Measurements from ENCODE around the gene CBS. TPM values are rescaled to one million over a fixed set of nuclear protein-coding genes. Genes with fewer than 3 reads are reported as not detected.
A peak's percentile ranks its signal among the peaks of the same experiment; 100 is the strongest.
"Not testable (repeated sequence)": the region's sequence is repeated elsewhere in the genome, so short reads cannot be mapped to it uniquely, and the experiment has no call there.

Gene CBS
- total and polyA plus RNA-seq, 3 donors from 2014 or later, result 5.4 to 37.2 (median 8.0) TPM

DNA sequence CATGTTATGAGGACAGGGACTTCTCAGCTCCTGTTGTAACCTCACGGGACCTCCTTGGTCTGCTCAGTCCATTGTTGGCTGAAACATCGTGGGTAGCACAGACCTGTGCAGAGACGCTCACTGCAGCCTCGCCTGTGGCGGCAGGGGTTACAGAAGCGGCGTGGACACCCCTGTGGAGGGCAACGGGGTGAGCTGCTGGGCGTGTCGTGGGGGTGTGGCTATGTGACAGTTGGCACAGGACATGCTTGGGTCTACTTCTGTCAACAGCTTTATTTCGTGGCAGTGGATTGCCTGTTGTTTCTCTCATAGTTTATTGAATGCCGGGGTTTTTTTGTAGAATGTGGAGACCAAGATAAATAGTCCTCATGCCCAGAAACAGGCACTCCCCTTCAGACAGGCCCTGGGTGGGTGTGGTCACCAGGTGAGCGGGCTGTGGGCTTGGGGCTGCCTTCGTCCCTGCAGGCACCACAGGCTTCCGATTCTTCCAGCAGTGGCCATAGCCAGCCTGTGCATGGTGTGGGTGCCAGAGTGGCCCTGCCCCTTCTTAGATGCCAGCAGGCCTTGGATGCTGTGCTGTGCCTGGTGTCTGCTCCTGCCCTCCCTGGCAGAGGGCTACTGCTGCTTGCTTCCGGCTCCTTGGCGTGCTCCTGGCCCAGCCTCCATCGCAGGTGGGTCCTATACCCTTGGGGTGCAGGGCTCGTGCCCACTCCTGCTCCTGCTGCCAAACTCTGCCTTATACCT is 37.5 kb downstream of the CBS start:
- DNase-seq; H3K27ac ChIP-seq; H3K4me1 ChIP-seq; H3K9me3 ChIP-seq; H3K4me3 ChIP-seq; H3K36me3 ChIP-seq (ENCODE audit: low read depth, missing control alignments); H3K27me3 ChIP-seq; intact Hi-C loops (cut with DNase I; ENCODE audit: low total_unique reads): not testable (repeated sequence)
- 86 to 100% methylated on average over 1 to 14 of the region's 19 CpGs for WGBS, 2 donors

DNA sequence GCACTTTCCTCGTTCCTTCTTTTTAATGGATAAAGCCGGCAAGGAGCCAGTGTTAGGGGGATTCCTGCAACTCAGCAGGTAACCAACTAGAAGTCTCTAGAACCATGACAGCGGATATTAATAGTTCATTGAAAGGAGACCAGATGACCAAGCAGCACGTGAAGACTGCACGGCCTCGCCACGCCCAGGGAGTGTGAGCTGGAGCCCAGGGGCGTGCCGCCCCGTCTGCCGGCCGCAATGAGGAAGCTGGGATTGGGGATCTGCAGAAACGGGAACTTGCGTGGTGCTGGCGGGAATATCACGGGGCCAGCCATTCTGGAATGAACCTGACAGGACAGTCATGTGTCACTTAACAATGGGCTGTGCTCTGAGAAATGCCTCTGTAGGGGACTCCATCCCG is 38.7 kb downstream of the CBS start:
- H3K9me3 ChIP-seq; H3K4me1 ChIP-seq; H3K27ac ChIP-seq; H3K4me3 ChIP-seq; intact Hi-C loops (cut with DNase I; ENCODE audit: low total_unique reads); DNase-seq; H3K27me3 ChIP-seq; H3K36me3 ChIP-seq (ENCODE audit: low read depth, missing control alignments): not testable (repeated sequence)
- no CpG with 5 or more reads among the region's 17 CpGs for WGBS, 2 donors

DNA sequence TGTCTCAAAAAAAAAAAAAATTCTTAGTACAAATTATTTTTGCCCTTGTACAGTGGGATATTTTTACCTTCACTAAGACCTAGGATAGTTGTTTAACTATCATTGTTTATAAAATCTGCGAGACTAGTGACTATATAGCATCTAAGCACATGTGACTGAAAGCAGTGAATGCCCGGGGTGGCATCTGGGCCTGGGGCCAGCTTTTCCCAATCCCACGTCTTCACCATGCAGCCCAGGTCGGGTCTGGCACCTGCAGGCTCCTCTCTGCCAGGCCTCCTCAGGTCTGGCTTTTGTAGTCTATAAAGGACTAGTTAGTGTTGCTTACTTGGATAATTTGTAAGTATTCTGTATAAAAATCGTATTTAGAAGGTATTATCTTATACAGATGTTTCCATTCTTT is 40.8 kb downstream of the CBS start:
- no peak for TF ChIP-seq POLR2A (IDR thresholded peaks at IDR 0.05)
- TF ChIP-seq, protein P1, sequence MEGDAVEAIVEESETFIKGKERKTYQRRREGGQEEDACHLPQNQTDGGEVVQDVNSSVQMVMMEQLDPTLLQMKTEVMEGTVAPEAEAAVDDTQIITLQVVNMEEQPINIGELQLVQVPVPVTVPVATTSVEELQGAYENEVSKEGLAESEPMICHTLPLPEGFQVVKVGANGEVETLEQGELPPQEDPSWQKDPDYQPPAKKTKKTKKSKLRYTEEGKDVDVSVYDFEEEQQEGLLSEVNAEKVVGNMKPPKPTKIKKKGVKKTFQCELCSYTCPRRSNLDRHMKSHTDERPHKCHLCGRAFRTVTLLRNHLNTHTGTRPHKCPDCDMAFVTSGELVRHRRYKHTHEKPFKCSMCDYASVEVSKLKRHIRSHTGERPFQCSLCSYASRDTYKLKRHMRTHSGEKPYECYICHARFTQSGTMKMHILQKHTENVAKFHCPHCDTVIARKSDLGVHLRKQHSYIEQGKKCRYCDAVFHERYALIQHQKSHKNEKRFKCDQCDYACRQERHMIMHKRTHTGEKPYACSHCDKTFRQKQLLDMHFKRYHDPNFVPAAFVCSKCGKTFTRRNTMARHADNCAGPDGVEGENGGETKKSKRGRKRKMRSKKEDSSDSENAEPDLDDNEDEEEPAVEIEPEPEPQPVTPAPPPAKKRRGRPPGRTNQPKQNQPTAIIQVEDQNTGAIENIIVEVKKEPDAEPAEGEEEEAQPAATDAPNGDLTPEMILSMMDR (IDR thresholded peaks at IDR 0.05), result no peak
- H3K9me3 ChIP-seq, result no peaks in the 10 kb centered on the region
- WGBS, 2 donors, result 49 to 76% methylated on average over 5 of the region's 5 CpGs
- H3K4me1 ChIP-seq, result no peaks in the 10 kb centered on the region
- H3K27ac ChIP-seq, result no peak overlapping the region
- H3K27me3 ChIP-seq, result no peaks in the 10 kb centered on the region
- intact Hi-C loops (cut with DNase I; ENCODE audit: low total_unique reads), result no loop called here
- no peak overlapping the region for H3K4me3 ChIP-seq
- no peaks in the 10 kb centered on the region for H3K36me3 ChIP-seq (ENCODE audit: low read depth, missing control alignments)
- no peak for DNase-seq

DNA sequence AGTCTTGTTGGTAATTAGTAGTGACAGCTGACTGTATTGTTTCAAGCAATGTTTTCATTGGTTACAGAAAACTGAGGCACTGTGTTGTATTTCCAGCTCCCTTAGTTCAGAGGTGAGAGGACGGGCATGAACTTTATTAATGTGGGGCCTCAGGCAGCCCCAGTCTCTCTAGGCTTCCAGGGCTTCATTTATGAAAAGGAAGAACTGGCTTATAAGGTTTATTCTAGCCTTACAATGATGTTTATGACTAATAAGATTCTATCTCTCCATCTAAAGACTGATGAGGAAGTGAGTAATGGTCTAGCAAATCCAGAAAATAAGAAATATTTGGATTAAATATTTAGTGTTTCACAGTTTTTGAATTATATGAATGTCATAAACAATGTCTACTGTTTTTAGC is 41.5 kb downstream of the CBS start:
- no peaks in the 10 kb centered on the region for H3K9me3 ChIP-seq
- H3K36me3 ChIP-seq (ENCODE audit: low read depth, missing control alignments), result no peaks in the 10 kb centered on the region
- H3K27me3 ChIP-seq, result no peaks in the 10 kb centered on the region
- DNase-seq, result no peak
- 97 to 100% methylated on average over 1 of the region's 1 CpG for WGBS, 2 donors
- no peak overlapping the region for H3K27ac ChIP-seq
- H3K4me3 ChIP-seq, result no peak overlapping the region
- no peak for TF ChIP-seq POLR2A (IDR thresholded peaks at IDR 0.05)
- TF ChIP-seq, protein P1 (IDR thresholded peaks at IDR 0.05), result no peak
- H3K4me1 ChIP-seq, result no peaks in the 10 kb centered on the region
- intact Hi-C loops (cut with DNase I; ENCODE audit: low total_unique reads), result no loop called here

DNA sequence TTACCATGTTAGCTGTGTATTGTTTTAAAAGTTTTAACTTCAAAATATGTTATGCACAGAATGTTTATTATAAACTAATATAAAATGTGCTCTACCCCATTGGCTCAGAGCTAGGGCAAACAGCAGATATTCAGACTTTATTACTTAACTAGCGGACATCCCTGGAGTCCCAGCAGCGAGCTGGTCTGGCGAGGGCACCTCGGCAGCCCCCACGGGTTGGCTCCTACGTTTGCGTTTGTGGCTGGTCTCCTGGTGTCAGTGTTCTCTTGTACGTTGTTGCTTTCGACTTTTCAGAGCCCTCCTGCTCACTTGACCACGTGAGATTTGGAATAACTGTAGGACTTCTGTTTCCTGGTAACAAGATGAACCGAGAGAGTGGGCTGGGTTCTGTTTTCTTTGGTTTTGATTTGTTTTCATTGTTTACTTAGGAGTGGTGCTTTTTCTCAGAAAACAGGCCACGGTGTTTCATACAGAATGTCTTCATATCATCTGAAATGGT is 44.5 kb downstream of the CBS start:
- Histone ChIP-seq H3K9me3 (no peaks in the 10 kb centered on the region), H3K4me1 (no peaks in the 10 kb centered on the region), H3K4me3 (no peak overlapping the region), H3K27ac (peak overlapping the region; percentile 53 to 61), H3K36me3 (ENCODE audit: low read depth, missing control alignments) (no peaks in the 10 kb centered on the region), H3K27me3 (no peaks in the 10 kb centered on the region)
- intact Hi-C loops (cut with DNase I; ENCODE audit: low total_unique reads), result no loop called here
- peak; percentile 41 for DNase-seq
- TF ChIP-seq POLR2A (IDR thresholded peaks at IDR 0.05), result no peak
- TF ChIP-seq, protein P1 (IDR thresholded peaks at IDR 0.05), result no peak
- WGBS, 2 donors, result 69 to 74% methylated on average over 12 of the region's 12 CpGs

DNA sequence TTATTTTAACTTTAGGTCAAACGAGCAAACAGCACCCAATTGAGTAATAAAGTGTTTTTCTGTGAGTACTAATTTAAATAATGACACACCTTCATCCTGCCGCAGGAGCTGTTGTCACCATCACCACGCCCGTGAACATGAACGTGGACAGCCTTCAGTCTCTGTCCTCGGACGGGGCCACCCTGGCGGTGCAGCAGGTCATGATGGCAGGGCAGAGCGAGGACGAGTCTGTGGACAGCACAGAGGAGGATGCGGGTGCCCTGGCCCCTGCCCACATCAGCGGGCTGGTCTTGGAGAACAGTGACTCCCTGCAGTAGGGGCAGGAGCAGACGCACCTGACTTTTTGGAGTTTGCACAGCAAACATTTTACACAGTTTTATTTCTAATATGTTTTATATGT is 45.9 kb downstream of the CBS start:
- H3K9me3 ChIP-seq, result no peaks in the 10 kb centered on the region
- WGBS, 2 donors, result 85 to 91% methylated on average over 13 of the region's 13 CpGs
- TF ChIP-seq POLR2A (IDR thresholded peaks at IDR 0.05), result no peak
- TF ChIP-seq, protein P1 (IDR thresholded peaks at IDR 0.05), result no peak
- DNase-seq, result no peak
- H3K4me1 ChIP-seq, result peaks cover 12% of the 10 kb centered on the region
- intact Hi-C loops (cut with DNase I; ENCODE audit: low total_unique reads), result no loop called here
- H3K4me3 ChIP-seq, result no peak overlapping the region
- H3K27me3 ChIP-seq, result no peaks in the 10 kb centered on the region
- H3K36me3 ChIP-seq (ENCODE audit: low read depth, missing control alignments), result no peaks in the 10 kb centered on the region
- H3K27ac ChIP-seq, result no peak overlapping the region

Data from testis (tissue), 3 donors.